ENCODE measurements around the gene IFFO2. TPM values are rescaled to one million over a fixed set of nuclear protein-coding genes. Genes with fewer than 3 reads are reported as not detected.
A peak's percentile ranks its signal among the peaks of the same experiment; 100 is the strongest.

IFFO2 gene
- total and polyA plus RNA-seq, 2 experiments from 2014 or later: 0.71 to 7.5 TPM

- no peak overlapping the region for H3K27ac ChIP-seq (ENCODE audit: low read depth)
- peaks cover 9% of the 10 kb centered on the region for H4K20me1 ChIP-seq (replicated peaks; ENCODE audit: insufficient read depth)
- H3K79me2 ChIP-seq (replicated peaks; ENCODE audit: insufficient read depth): 0 out of 2 replicates have a peak, but pooled peaks cover 4% of the 10 kb centered on the region
- ATAC-seq (no peak), DNase-seq (ENCODE audit: low spot score) (no peak)
- Mint-ChIP-seq H3K36me3 (ENCODE audit: low read depth) (no peaks in the 10 kb centered on the region; the same call in 2 of the 3 replicates), H3K27me3 (ENCODE audit: insufficient read depth, low read depth, poor library complexity) (peaks cover 39% of the 10 kb centered on the region), H3K27ac (no peak overlapping the region), H3K4me1 (peaks cover 17% of the 10 kb centered on the region), H3K9me3 (no peaks in the 10 kb centered on the region; the same call in 2 of the 3 replicates), H3K4me3 (peak overlapping the region; percentile 67)
- TF ChIP-seq EZH2phosphoT487 (IDR thresholded peaks at IDR 0.05; ENCODE audit: unreplicated experiment): no peak
- TF ChIP-seq STAT1 (IDR thresholded peaks at IDR 0.05; ENCODE audit: unreplicated experiment): no peak
- no peak for TF ChIP-seq POLR2AphosphoS5 (IDR thresholded peaks at IDR 0.05; ENCODE audit: low read depth)
- no peak for TF ChIP-seq CTCF (conservative IDR thresholded peaks at IDR 0.05; ENCODE audit: low read depth in 2 of 2)
- TF ChIP-seq ZNF462 (CRISPR knock-in tag; IDR thresholded peaks at IDR 0.05): no peak
- no peak for TF ChIP-seq REST (IDR thresholded peaks at IDR 0.05; ENCODE audit: unreplicated experiment)
- no peak for TF ChIP-seq EZH2 (IDR thresholded peaks at IDR 0.05; ENCODE audit: low read depth, unreplicated experiment)
- no peak for TF ChIP-seq ZNF331 (CRISPR knock-in tag; IDR thresholded peaks at IDR 0.05; ENCODE audit: low read depth)
- no peak for TF ChIP-seq NANOG (IDR thresholded peaks at IDR 0.05; ENCODE audit: borderline replicate concordance)
- TF ChIP-seq ZNF114 (CRISPR knock-in tag; IDR thresholded peaks at IDR 0.05): no peak
- H3K4me2 ChIP-seq: peak overlapping the region; percentile 83
- 0 out of 2 replicates have a peak, but pooled peaks cover 2% of the 10 kb centered on the region for H3F3A ChIP-seq (replicated peaks; ENCODE audit: low read depth)
- H3K9me2 ChIP-seq (ENCODE audit: insufficient read depth): no peaks in the 10 kb centered on the region
- H3K36me3 ChIP-seq (ENCODE audit: insufficient read depth): no peaks in the 10 kb centered on the region
- H2AFZ ChIP-seq: no peak overlapping the region
- peak overlapping the region; percentile 71 for H3K4me3 ChIP-seq
- H3K27me3 ChIP-seq (ENCODE audit: insufficient read depth): peaks cover 42% of the 10 kb centered on the region
- peaks cover 22% of the 10 kb centered on the region for H3K4me1 ChIP-seq (ENCODE audit: insufficient read depth)
These were observed 1.4 kb downstream of the IFFO2 start for GRCh38 chr1:18955131-18955440.
